GM21381 (cell line): ENCODE data around the gene UTP25.

Experiments
- ATAC-seq: cut with Tn5 transposase; IDR thresholded peaks from one replicate; pipeline ENCODE4 v1.9.1; 2021; ENCODE audit warnings: mild to moderate bottlenecking, moderate library complexity; ENCODE audit not compliant: unreplicated experiment

The UTP25 gene

GRCh38 chr1:209805875-209806760 lies 21.7 kb upstream of the UTP25 start, which contains the start of gene IRF6:
Gene IRF6 (minus strand): TSS chr1:209806142. CDS start chr1:209801413, 4,729 bp downstream.
- ATAC-seq, result peak; percentile 89

GRCh38 chr1:209807509-209807908 lies 20.3 kb upstream of the UTP25 start:
- ATAC-seq, result no peak

- no peak for ATAC-seq
These were observed 19.7 kb upstream of the UTP25 start for GRCh38 chr1:209808059-209808581.

GRCh38 chr1:209809611-209810010 lies 18.2 kb upstream of the UTP25 start:
- no peak for ATAC-seq

GRCh38 chr1:209810783-209811182 lies 17.0 kb upstream of the UTP25 start:
- ATAC-seq, result no peak

GRCh38 chr1:209813902-209814301 lies 13.9 kb upstream of the UTP25 start:
- no peak for ATAC-seq

GRCh38 chr1:209815490-209815889 lies 12.3 kb upstream of the UTP25 start:
- no peak for ATAC-seq

GRCh38 chr1:209815931-209816341 lies 11.8 kb upstream of the UTP25 start:
- no peak for ATAC-seq

- no peak for ATAC-seq
These were observed 10.8 kb upstream of the UTP25 start for GRCh38 chr1:209816923-209817322.

GRCh38 chr1:209817691-209818090 lies 10.1 kb upstream of the UTP25 start:
- ATAC-seq, result no peak

GRCh38 chr1:209819058-209819457 lies 8.7 kb upstream of the UTP25 start:
- no peak for ATAC-seq

GRCh38 chr1:209820986-209821385 lies 6.8 kb upstream of the UTP25 start:
- no peak for ATAC-seq

GRCh38 chr1:209822706-209823105 lies 5.1 kb upstream of the UTP25 start:
- no peak for ATAC-seq

GRCh38 chr1:209823143-209824041 lies 4.4 kb upstream of the UTP25 start:
- no peak for ATAC-seq

GRCh38 chr1:209825591-209826434 lies 2.0 kb upstream of the UTP25 start:
- no peak for ATAC-seq

GRCh38 chr1:209829716-209830115 lies 1.9 kb downstream of the UTP25 start:
- no peak for ATAC-seq

GRCh38 chr1:209830722-209831121 lies 3.0 kb downstream of the UTP25 start:
- no peak for ATAC-seq

GRCh38 chr1:209831615-209832014 lies 3.8 kb downstream of the UTP25 start:
- ATAC-seq, result no peak

GRCh38 chr1:209835782-209836298 lies 8.1 kb downstream of the UTP25 start:
- ATAC-seq, result no peak

- ATAC-seq, result no peak
These were observed 9.9 kb downstream of the UTP25 start for GRCh38 chr1:209837671-209838070.
